HCT116 (cell line): ENCODE results near the gene MRPS27. TPM values are rescaled to one million over a fixed set of nuclear protein-coding genes. Genes with fewer than 3 reads are reported as not detected.

ENCODE experiments used
- ATAC-seq: fragments of 200-7000 bp; cut with Tn5 transposase; 2 replicates; pipeline ENCODE4 v1.9.1; 2020; ENCODE audit warnings: mild to moderate bottlenecking, moderate library complexity
- BruUV-seq: library from RNA; stranded (reverse); fragments of 400-500 nt; replicated peaks from 2 replicates; lab custom pipeline; 2021; lab: Mats Ljungman, UMichigan
- CTCF ChIA-PET: fragments of 300-600 bp; sonication (Branson Sonifier 250); formaldehyde crosslinking; loops from one replicate; lab custom pipeline; 2021; ENCODE audit warnings: antibody characterized with exemption; lab: Charles Lee
- POLR2A ChIA-PET: fragments of 300-600, 350-600 bp; sonication (Branson Sonifier 250); formaldehyde crosslinking; loops from one replicate; lab custom pipeline; 2021; ENCODE audit warnings: antibody characterized with exemption; lab: Charles Lee
- RAD21 ChIA-PET, 2 experiments: fragments of 300-600 bp; sonication (Branson Sonifier 250); formaldehyde crosslinking; loops; one replicate each; lab custom pipeline; 2023; ENCODE audit warnings: low total read pairs in 2 of 2; ENCODE audit not compliant: uncharacterized antibody in 2 of 2, unreplicated experiment in 2 of 2, low non-redundant PET in 1 of 2; lab: Charles Lee
- DNase-seq: peaks from one replicate; pipeline ENCODE4 v3.0.0-alpha.2; 2010; ENCODE audit warnings: low read depth, low spot score
- H2AFZ ChIP-seq: fragments of 200-600 bp; shearing (Covaris generic), sonication (generic); 2 replicates; pipeline ENCODE4 v1.6.1; 2017; ENCODE audit warnings: low read depth, mixed run types, mixed read lengths, antibody characterized with exemption, low read length; ENCODE audit not compliant: poor library complexity, severe bottlenecking
- H3K27ac ChIP-seq: 2 replicates; pipeline ENCODE4 v1.5.1; 2012; ENCODE audit warnings: low read depth, low read length
- H3K27me3 ChIP-seq: fragments of 200-600 bp; sonication (generic); 2 replicates; pipeline ENCODE4 v1.6.1; 2016; ENCODE audit warnings: mixed run types, low read length, mixed read lengths; ENCODE audit not compliant: insufficient read depth
- H3K36me3 ChIP-seq, 2 experiments: fragments of 200-500 bp in 1 of 2; fragments of 200-600 bp in 1 of 2; sonication (Bioruptor generic) in 1 of 2; sonication (generic) in 1 of 2; 2 replicates each; pipeline versions ENCODE4 v1.5.1 to v1.6.1; 2014 to 2016; ENCODE audit warnings: low read length in 2 of 2, inconsistent platforms in 1 of 2, mixed read lengths in 1 of 2, mixed run types in 1 of 2; ENCODE audit not compliant: insufficient read depth in 2 of 2, control insufficient read depth in 1 of 2
- H3K4me1 ChIP-seq, 2 experiments: fragments of 200-600 bp in 1 of 2; sonication (generic) in 1 of 2; 2 replicates each; pipeline versions ENCODE4 v1.5.1 to v1.6.1; 2012 to 2017; ENCODE audit warnings: low read length in 2 of 2, inconsistent platforms in 1 of 2, mild to moderate bottlenecking in 1 of 2, mixed read lengths in 1 of 2, mixed run types in 1 of 2, moderate library complexity in 1 of 2; ENCODE audit not compliant: insufficient read depth in 2 of 2, control insufficient read depth in 1 of 2
- H3K4me2 ChIP-seq: fragments of 200-600 bp; sonication (generic); 2 replicates; pipeline ENCODE4 v1.6.1; 2017; ENCODE audit warnings: mixed run types, low read length, mixed read lengths
- H3K4me3 ChIP-seq, 2 experiments: fragments of 200-600 bp in 1 of 2; sonication (generic) in 1 of 2; replicated peaks in 1 of 2; 2 replicates each; pipeline ENCODE4 v1.5.1; 2011 to 2016; ENCODE audit warnings: low read length in 2 of 2, control low read depth in 1 of 2, low read depth in 1 of 2, mild to moderate bottlenecking in 1 of 2, mixed read lengths in 1 of 2, mixed run types in 1 of 2
- H3K79me2 ChIP-seq: fragments of 200-600 bp; sonication (generic); 2 replicates; pipeline ENCODE4 v1.6.1; 2017; ENCODE audit warnings: mild to moderate bottlenecking, mixed run types, low read length, moderate library complexity, mixed read lengths; ENCODE audit not compliant: insufficient read depth
- H3K9ac ChIP-seq: fragments of 200-600 bp; sonication (generic); 2 replicates; pipeline ENCODE4 v1.6.1; 2016; ENCODE audit warnings: low read length, mixed read lengths
- H3K9me2 ChIP-seq: fragments of 200-600 bp; sonication (generic), shearing (Covaris generic); 2 replicates; pipeline ENCODE4 v1.6.1; 2017; ENCODE audit warnings: mixed run types, mild to moderate bottlenecking, moderate library complexity; ENCODE audit not compliant: insufficient read depth
- H3K9me3 ChIP-seq, 2 experiments: fragments of 200-500 bp in 1 of 2; fragments of 200-600 bp in 1 of 2; sonication (Bioruptor generic) in 1 of 2; sonication (generic) in 1 of 2; 2 replicates each; pipeline ENCODE4 v1.6.1; 2014 to 2017; ENCODE audit warnings: low read length in 2 of 2, mixed read lengths in 2 of 2, inconsistent platforms in 1 of 2, low read depth in 1 of 2, mild to moderate bottlenecking in 1 of 2, mixed run types in 1 of 2, moderate library complexity in 1 of 2; ENCODE audit not compliant: control insufficient read depth in 1 of 2, insufficient read depth in 1 of 2
- H4K20me1 ChIP-seq: fragments of 200-600 bp; sonication (generic), shearing (Covaris generic); 2 replicates; pipeline ENCODE4 v1.6.1; 2017; ENCODE audit warnings: mixed run types, mild to moderate bottlenecking, moderate library complexity; ENCODE audit not compliant: insufficient read depth
- ATF3 ChIP-seq: IDR thresholded peaks from 2 replicates; pipeline ENCODE4 v1.6.1; 2012
- CEBPB ChIP-seq: IDR thresholded peaks from 2 replicates; pipeline ENCODE4 v1.6.1; 2012; ENCODE audit warnings: low read depth
- CTCF ChIP-seq, 3 experiments: fragments of 200-600 bp in 1 of 3; sonication (generic) in 1 of 3; IDR thresholded peaks in 2 of 3; conservative IDR thresholded peaks in 1 of 3; 2 replicates each; pipeline ENCODE4 v1.5.1; 2012 to 2017; ENCODE audit warnings: low read depth in 2 of 3, low read length in 2 of 3, antibody characterized with exemption in 1 of 3, borderline replicate concordance in 1 of 3, control low read depth in 1 of 3, mild to moderate bottlenecking in 1 of 3, mixed read lengths in 1 of 3, mixed run types in 1 of 3, moderate library complexity in 1 of 3; ENCODE audit not compliant: insufficient read depth in 1 of 3
- EGR1 ChIP-seq: IDR thresholded peaks from 2 replicates; pipeline ENCODE4 v1.6.1; 2012; ENCODE audit warnings: low read depth
- EZH2 ChIP-seq: fragments of 200-600 bp; sonication (generic); IDR thresholded peaks from 2 replicates; pipeline ENCODE4 v1.6.1; 2017; ENCODE audit warnings: antibody characterized with exemption, mixed run types
- EZH2phosphoT487 ChIP-seq: fragments of 200-600 bp; IDR thresholded peaks from 2 replicates; pipeline ENCODE4 v1.6.1; 2018; ENCODE audit warnings: antibody characterized with exemption, borderline replicate concordance
- FOSL1 ChIP-seq: IDR thresholded peaks from 2 replicates; pipeline ENCODE4 v1.6.1; 2012; ENCODE audit warnings: low read depth
- JUND ChIP-seq: IDR thresholded peaks from 2 replicates; pipeline ENCODE4 v1.6.1; 2012
- MAX ChIP-seq: IDR thresholded peaks from 2 replicates; pipeline ENCODE4 v1.6.1; 2012
- POLR2A ChIP-seq: IDR thresholded peaks from 2 replicates; pipeline ENCODE4 v1.7.0; 2011; ENCODE audit warnings: borderline replicate concordance; ENCODE audit not compliant: insufficient read depth, insufficient read length; ENCODE audit errors: extremely low read depth
- POLR2AphosphoS5 ChIP-seq: IDR thresholded peaks from 2 replicates; pipeline ENCODE4 v1.6.1; 2011; ENCODE audit warnings: mild to moderate bottlenecking, low read depth, low read length, moderate library complexity
- RAD21 ChIP-seq: IDR thresholded peaks from 2 replicates; pipeline ENCODE4 v1.6.1; 2012; ENCODE audit warnings: low read depth, mild to moderate bottlenecking
- SIN3A ChIP-seq: IDR thresholded peaks from 2 replicates; pipeline ENCODE4 v1.6.1; 2012; ENCODE audit warnings: low read depth
- SP1 ChIP-seq: IDR thresholded peaks from 2 replicates; pipeline ENCODE4 v1.6.1; 2012; ENCODE audit warnings: low read depth
- SRF ChIP-seq: IDR thresholded peaks from 2 replicates; pipeline ENCODE4 v1.6.1; 2012; ENCODE audit warnings: low read depth
- TCF7L2 ChIP-seq: IDR thresholded peaks from 2 replicates; pipeline ENCODE4 v1.7.0; 2011; ENCODE audit warnings: borderline replicate concordance, inconsistent platforms; ENCODE audit not compliant: insufficient read depth, insufficient read length; ENCODE audit errors: extremely low read depth
- ZFX ChIP-seq: fragments of 450-650 bp; IDR thresholded peaks from 2 replicates; pipeline ENCODE4 v1.6.1; 2017
- ZNF274 ChIP-seq: fragments of 200-500 bp; sonication (Bioruptor generic); IDR thresholded peaks from 2 replicates; pipeline ENCODE4 v1.6.1; 2014; ENCODE audit warnings: mild to moderate bottlenecking, low read depth, low read length, inconsistent platforms
- intact Hi-C: fragments of 100-400 bp; cut with micrococcal nuclease; formaldehyde crosslinking; loops from 2 replicates; pipeline ENCODE4 v1.10.0; 2022
- total RNA-seq: library from RNA; stranded (reverse); gene quantifications from one replicate; pipeline ENCODE4 v1.2.1, GENCODE V29; 2021; ENCODE audit not compliant: unreplicated experiment
- TF ChIP-seq, protein P1 (sequence below): IDR thresholded peaks from 2 replicates; pipeline ENCODE4 v1.6.1; 2011; ENCODE audit warnings: mild to moderate bottlenecking, low read length, moderate library complexity; ENCODE audit not compliant: insufficient replicate concordance; ENCODE audit errors: extremely low read depth
- TF ChIP-seq, protein P2 (sequence below): IDR thresholded peaks from 2 replicates; pipeline ENCODE4 v1.6.1; 2012; ENCODE audit warnings: low read depth

Gene MRPS27
- total RNA-seq, 1 experiment from 2014 or later = 113 TPM

GRCh38 chr5:72326306-72326649 lies 6.2 kb upstream of the MRPS27 start:
- ChIA-PET POLR2A (no interaction called here), RAD21 (no interaction called here), CTCF (no interaction called here)
- Histone ChIP-seq H3K4me1 (peaks cover 13 to 19% of the 10 kb centered on the region in 2 experiments), H3K36me3 (peaks cover 10 to 27% of the 10 kb centered on the region in 2 experiments), H3K27me3 (no peaks in the 10 kb centered on the region), H2AFZ (no peak overlapping the region), H3K9me2 (no peaks in the 10 kb centered on the region), H3K9me3 (no peaks in the 10 kb centered on the region), H3K4me2 (no peak overlapping the region), H3K4me3 (no peak overlapping the region), H3K27ac (no peak overlapping the region)
- BruUV-seq = no TSS peak
- intact Hi-C loops = no loop called here
- TF ChIP-seq TCF7L2 = no peak
- no peak for TF ChIP-seq JUND
- TF ChIP-seq EZH2 = no peak
- no peak for TF ChIP-seq CTCF (IDR thresholded peaks at IDR 0.05 in 2 of 3, conservative IDR thresholded peaks at IDR 0.05 in 1 of 3; ENCODE audit: borderline replicate concordance in 1 of 3, insufficient read depth in 1 of 3, low read depth in 2 of 3, low read length in 2 of 3)
- TF ChIP-seq ZFX = no peak
- no peak for TF ChIP-seq FOSL1
- no peak for TF ChIP-seq EGR1
- no peak for TF ChIP-seq SRF
- no peak for TF ChIP-seq ATF3
- no peak for TF ChIP-seq SIN3A
- no peak for TF ChIP-seq POLR2A
- TF ChIP-seq SP1 = no peak
- TF ChIP-seq RAD21 = no peak
- TF ChIP-seq, protein P1, sequence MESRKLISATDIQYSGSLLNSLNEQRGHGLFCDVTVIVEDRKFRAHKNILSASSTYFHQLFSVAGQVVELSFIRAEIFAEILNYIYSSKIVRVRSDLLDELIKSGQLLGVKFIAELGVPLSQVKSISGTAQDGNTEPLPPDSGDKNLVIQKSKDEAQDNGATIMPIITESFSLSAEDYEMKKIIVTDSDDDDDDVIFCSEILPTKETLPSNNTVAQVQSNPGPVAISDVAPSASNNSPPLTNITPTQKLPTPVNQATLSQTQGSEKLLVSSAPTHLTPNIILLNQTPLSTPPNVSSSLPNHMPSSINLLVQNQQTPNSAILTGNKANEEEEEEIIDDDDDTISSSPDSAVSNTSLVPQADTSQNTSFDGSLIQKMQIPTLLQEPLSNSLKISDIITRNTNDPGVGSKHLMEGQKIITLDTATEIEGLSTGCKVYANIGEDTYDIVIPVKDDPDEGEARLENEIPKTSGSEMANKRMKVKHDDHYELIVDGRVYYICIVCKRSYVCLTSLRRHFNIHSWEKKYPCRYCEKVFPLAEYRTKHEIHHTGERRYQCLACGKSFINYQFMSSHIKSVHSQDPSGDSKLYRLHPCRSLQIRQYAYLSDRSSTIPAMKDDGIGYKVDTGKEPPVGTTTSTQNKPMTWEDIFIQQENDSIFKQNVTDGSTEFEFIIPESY = no peak
- no peak for TF ChIP-seq ZNF274
- TF ChIP-seq POLR2AphosphoS5 = no peak
- TF ChIP-seq, protein P2, sequence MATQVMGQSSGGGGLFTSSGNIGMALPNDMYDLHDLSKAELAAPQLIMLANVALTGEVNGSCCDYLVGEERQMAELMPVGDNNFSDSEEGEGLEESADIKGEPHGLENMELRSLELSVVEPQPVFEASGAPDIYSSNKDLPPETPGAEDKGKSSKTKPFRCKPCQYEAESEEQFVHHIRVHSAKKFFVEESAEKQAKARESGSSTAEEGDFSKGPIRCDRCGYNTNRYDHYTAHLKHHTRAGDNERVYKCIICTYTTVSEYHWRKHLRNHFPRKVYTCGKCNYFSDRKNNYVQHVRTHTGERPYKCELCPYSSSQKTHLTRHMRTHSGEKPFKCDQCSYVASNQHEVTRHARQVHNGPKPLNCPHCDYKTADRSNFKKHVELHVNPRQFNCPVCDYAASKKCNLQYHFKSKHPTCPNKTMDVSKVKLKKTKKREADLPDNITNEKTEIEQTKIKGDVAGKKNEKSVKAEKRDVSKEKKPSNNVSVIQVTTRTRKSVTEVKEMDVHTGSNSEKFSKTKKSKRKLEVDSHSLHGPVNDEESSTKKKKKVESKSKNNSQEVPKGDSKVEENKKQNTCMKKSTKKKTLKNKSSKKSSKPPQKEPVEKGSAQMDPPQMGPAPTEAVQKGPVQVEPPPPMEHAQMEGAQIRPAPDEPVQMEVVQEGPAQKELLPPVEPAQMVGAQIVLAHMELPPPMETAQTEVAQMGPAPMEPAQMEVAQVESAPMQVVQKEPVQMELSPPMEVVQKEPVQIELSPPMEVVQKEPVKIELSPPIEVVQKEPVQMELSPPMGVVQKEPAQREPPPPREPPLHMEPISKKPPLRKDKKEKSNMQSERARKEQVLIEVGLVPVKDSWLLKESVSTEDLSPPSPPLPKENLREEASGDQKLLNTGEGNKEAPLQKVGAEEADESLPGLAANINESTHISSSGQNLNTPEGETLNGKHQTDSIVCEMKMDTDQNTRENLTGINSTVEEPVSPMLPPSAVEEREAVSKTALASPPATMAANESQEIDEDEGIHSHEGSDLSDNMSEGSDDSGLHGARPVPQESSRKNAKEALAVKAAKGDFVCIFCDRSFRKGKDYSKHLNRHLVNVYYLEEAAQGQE = no peak
- no peak for TF ChIP-seq MAX
- TF ChIP-seq CEBPB = no peak
- no peak for TF ChIP-seq EZH2phosphoT487
- TF ChIP-seq, all 23 proteins: peak for 0
- H3K9ac ChIP-seq = no peak overlapping the region
- DNase-seq (no peak), ATAC-seq (no peak)
- H4K20me1 ChIP-seq = no peaks in the 10 kb centered on the region
- H3K79me2 ChIP-seq = peaks cover 16% of the 10 kb centered on the region
